IMR-90 (cell line): ENCODE results near the gene NADK.

Experiments used
- CHD1 ChIP-seq: IDR thresholded peaks from 2 replicates; pipeline ENCODE4 v1.6.1; 2012; ENCODE audit warnings: low read depth, low read length, improper control_type of control experiment
- FOS ChIP-seq: fragments of 150-350 bp; IDR thresholded peaks from 2 replicates; pipeline ENCODE4 v1.6.1; 2016; ENCODE audit warnings: low read depth, low read length
- MXI1 ChIP-seq: IDR thresholded peaks from 2 replicates; pipeline ENCODE4 v1.6.1; 2012; ENCODE audit warnings: low read depth, mild to moderate bottlenecking, low read length, moderate library complexity, borderline replicate concordance
- POLR2A ChIP-seq: IDR thresholded peaks from 2 replicates; pipeline ENCODE4 v1.6.1; 2012; ENCODE audit warnings: mild to moderate bottlenecking, low read depth, low read length
- RCOR1 ChIP-seq: IDR thresholded peaks from 2 replicates; pipeline ENCODE4 v1.6.1; 2012; ENCODE audit warnings: mild to moderate bottlenecking, low read length, improper control_type of control experiment; ENCODE audit not compliant: insufficient replicate concordance
- RFX5 ChIP-seq: IDR thresholded peaks from 2 replicates; pipeline ENCODE4 v1.8.0; 2012; ENCODE audit warnings: low read depth, mild to moderate bottlenecking, low read length, moderate library complexity
- SMC3 ChIP-seq: fragments of 150-350 bp; IDR thresholded peaks from 2 replicates; pipeline ENCODE4 v1.6.1; 2016; ENCODE audit warnings: low read depth, mild to moderate bottlenecking, antibody characterized with exemption, low read length, moderate library complexity
- TF ChIP-seq, protein P1 (sequence below): conservative IDR thresholded peaks from 2 replicates; pipeline ENCODE4 v1.5.1; 2012; ENCODE audit warnings: mild to moderate bottlenecking, low read depth, low read length, improper control_type of control experiment
- TF ChIP-seq, protein P2 (sequence below): fragments of 150-350 bp; IDR thresholded peaks from 2 replicates; pipeline ENCODE4 v1.6.1; 2017; ENCODE audit warnings: mild to moderate bottlenecking, antibody characterized with exemption, low read length, low read depth

DNA sequence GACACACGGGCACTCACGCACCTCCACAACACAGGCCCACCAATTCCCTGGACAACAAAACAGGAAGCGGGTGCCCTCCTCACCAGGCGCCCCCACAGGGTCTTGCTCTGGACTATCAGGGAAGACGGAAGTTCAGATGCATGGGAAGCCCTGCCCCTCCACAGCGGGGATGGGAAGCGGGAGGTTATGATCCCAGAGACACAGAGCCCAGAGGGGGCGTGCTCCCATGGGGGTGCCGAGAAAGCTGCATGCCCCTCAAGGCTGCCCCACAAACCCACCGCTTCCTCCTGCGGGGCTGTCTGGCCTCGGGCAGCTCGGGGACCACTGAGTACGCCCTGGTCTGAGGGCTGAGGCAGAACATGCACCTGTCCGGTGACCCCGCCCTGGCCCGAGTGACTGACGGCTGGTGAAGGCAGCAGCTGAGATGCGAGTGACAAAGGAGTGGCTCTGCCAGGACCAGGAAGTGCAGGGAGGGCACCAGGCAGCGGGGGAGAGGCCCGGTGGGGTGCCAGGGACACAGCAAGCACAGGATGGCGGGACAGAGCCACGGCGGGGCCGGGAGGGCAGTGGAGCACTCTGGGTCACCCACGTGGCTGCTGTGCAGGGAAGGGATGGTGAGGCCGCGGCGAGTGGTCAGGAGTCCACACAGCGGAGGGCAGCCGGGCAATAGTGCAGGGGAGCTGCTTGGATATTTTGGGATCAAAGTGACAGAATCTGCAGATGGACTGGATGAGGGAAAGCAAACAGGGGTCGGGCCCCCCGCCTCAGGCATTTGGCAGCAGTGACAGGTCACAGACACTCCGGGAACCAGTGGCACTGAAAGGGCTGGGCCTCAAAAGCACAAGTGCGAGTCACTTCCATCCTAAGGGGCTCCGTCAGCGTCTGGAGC lies 18.6 kb downstream of the NADK start:
- TF ChIP-seq, protein P1, sequence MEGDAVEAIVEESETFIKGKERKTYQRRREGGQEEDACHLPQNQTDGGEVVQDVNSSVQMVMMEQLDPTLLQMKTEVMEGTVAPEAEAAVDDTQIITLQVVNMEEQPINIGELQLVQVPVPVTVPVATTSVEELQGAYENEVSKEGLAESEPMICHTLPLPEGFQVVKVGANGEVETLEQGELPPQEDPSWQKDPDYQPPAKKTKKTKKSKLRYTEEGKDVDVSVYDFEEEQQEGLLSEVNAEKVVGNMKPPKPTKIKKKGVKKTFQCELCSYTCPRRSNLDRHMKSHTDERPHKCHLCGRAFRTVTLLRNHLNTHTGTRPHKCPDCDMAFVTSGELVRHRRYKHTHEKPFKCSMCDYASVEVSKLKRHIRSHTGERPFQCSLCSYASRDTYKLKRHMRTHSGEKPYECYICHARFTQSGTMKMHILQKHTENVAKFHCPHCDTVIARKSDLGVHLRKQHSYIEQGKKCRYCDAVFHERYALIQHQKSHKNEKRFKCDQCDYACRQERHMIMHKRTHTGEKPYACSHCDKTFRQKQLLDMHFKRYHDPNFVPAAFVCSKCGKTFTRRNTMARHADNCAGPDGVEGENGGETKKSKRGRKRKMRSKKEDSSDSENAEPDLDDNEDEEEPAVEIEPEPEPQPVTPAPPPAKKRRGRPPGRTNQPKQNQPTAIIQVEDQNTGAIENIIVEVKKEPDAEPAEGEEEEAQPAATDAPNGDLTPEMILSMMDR, result no peak
- TF ChIP-seq RCOR1 (no peak), CHD1 (no peak), FOS (no peak), SMC3 (no peak), MXI1 (no peak), POLR2A (no peak), RFX5 (no peak)
- TF ChIP-seq, protein P2, sequence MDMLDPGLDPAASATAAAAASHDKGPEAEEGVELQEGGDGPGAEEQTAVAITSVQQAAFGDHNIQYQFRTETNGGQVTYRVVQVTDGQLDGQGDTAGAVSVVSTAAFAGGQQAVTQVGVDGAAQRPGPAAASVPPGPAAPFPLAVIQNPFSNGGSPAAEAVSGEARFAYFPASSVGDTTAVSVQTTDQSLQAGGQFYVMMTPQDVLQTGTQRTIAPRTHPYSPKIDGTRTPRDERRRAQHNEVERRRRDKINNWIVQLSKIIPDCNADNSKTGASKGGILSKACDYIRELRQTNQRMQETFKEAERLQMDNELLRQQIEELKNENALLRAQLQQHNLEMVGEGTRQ, result no peak
